ENCODE measurements around the gene TAF4.

- TF ChIP-seq CTCF (IDR thresholded peaks at IDR 0.05) (no peak), POLR2AphosphoS5 (IDR thresholded peaks at IDR 0.05; ENCODE audit: low read depth, low read length) (no peak)
Observed at GRCh38 chr20:62011938-62012534, 53.6 kb downstream of the TAF4 start.

Measured in Panc1 (cell line).